Measurements from ENCODE around the gene LRG1.

LRG1 gene

DNA sequence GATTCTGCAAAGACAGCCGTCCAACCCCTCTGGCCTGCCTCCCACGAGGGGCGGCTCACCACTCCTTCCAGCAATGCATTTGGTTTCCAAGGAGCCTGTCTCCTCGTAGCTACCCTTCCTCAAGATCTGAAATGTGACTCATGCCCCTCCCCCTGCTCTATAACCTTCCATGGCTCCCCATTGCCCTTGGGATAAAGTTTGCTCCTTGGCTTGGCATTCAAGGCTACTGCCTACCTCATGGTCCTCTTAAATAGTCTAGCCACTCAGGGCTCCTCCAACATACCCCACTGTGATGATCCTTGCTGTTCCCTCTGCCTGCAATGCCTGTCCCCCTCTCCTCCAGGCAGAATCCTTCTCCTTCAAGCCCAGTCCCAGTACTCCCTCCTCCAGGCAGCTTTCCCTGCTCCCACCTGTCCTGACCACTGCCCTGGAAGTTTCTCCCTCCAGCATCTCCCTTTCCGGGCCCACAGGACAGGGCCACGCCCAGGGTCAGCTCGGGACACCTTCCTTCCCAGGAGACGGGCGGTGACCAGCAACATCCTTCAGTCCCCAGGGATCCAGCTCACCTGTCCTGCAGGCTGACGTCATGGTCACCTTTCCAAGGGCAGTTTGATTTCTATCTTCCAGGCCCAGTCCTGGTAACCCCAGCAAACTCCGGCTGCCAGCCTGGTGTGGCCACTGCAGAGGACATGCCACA, 38.9 kb upstream of the LRG1 start:
- POLR2A ChIA-PET: interaction anchor here (0.6 kb wide), 1 partner anchor 19 kb away, joined by 3 read pairs; no protein-coding TSS in a partner anchor
- Histone ChIP-seq H3K4me1 (ENCODE audit: control insufficient read depth, insufficient read depth, low read length) (peaks cover 4% of the 10 kb centered on the region), H3K4me3 (ENCODE audit: low read depth, low read length) (no peak overlapping the region), H3K36me3 (ENCODE audit: control insufficient read depth in 2 of 2, insufficient read depth in 1 of 2, low read length in 2 of 2) (no peaks in the 10 kb centered on the region), H3K27ac (ENCODE audit: extremely low read depth, low read depth, low read length) (no peak overlapping the region), H3K9me3 (ENCODE audit: control insufficient read depth, insufficient read depth, low read depth, low read length) (no peaks in the 10 kb centered on the region)
- CTCF ChIA-PET: interaction anchor here (0.6 to 3.7 kb wide), 4 partner anchors 12 to 213 kb away, joined by 3 to 46 read pairs (median 8); partner anchors contain the start of gene FEM1A
- no peak for TF ChIP-seq ZNF521 (tag by site-specific recombination; IDR thresholded peaks at IDR 0.05)
- TF ChIP-seq ZNF133 (tag by site-specific recombination; IDR thresholded peaks at IDR 0.05): no peak
- TF ChIP-seq ZFHX2 (tag by site-specific recombination; conservative IDR thresholded peaks at IDR 0.05): no peak
- peak; percentile 65 for TF ChIP-seq IKZF3 (tag by site-specific recombination; IDR thresholded peaks at IDR 0.05)
- TF ChIP-seq ZNF24 (tag by site-specific recombination; IDR thresholded peaks at IDR 0.05): 0 out of 2 replicates have a peak, but pooled peaks have one; percentile 28
- TF ChIP-seq REPIN1 (tag by site-specific recombination; IDR thresholded peaks at IDR 0.05; ENCODE audit: low read depth): no peak
- no peak for TF ChIP-seq ZNF76 (tag by site-specific recombination; IDR thresholded peaks at IDR 0.05; ENCODE audit: borderline replicate concordance, low read depth)
- 0 out of 2 replicates have a peak, but pooled peaks have one; percentile 30 for TF ChIP-seq ZBTB17 (tag by site-specific recombination; IDR thresholded peaks at IDR 0.05)
- TF ChIP-seq, protein P1, sequence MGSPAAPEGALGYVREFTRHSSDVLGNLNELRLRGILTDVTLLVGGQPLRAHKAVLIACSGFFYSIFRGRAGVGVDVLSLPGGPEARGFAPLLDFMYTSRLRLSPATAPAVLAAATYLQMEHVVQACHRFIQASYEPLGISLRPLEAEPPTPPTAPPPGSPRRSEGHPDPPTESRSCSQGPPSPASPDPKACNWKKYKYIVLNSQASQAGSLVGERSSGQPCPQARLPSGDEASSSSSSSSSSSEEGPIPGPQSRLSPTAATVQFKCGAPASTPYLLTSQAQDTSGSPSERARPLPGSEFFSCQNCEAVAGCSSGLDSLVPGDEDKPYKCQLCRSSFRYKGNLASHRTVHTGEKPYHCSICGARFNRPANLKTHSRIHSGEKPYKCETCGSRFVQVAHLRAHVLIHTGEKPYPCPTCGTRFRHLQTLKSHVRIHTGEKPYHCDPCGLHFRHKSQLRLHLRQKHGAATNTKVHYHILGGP (tag by site-specific recombination; IDR thresholded peaks at IDR 0.05): no peak
- TF ChIP-seq ZNF621 (tag by site-specific recombination; IDR thresholded peaks at IDR 0.05): no peak
- TF ChIP-seq GLI4 (tag by site-specific recombination; IDR thresholded peaks at IDR 0.05): peak; percentile 100
- TF ChIP-seq ZNF311 (tag by site-specific recombination; IDR thresholded peaks at IDR 0.05; ENCODE audit: borderline replicate concordance): no peak
- TF ChIP-seq ZNF146 (tag by site-specific recombination; IDR thresholded peaks at IDR 0.05): peak; percentile 25; the same call in 1 of the 2 replicates
- TF ChIP-seq SP3 (tag by site-specific recombination; IDR thresholded peaks at IDR 0.05): no peak
- TF ChIP-seq ZNF140 (tag by site-specific recombination; IDR thresholded peaks at IDR 0.05): no peak
- TF ChIP-seq, protein P2, sequence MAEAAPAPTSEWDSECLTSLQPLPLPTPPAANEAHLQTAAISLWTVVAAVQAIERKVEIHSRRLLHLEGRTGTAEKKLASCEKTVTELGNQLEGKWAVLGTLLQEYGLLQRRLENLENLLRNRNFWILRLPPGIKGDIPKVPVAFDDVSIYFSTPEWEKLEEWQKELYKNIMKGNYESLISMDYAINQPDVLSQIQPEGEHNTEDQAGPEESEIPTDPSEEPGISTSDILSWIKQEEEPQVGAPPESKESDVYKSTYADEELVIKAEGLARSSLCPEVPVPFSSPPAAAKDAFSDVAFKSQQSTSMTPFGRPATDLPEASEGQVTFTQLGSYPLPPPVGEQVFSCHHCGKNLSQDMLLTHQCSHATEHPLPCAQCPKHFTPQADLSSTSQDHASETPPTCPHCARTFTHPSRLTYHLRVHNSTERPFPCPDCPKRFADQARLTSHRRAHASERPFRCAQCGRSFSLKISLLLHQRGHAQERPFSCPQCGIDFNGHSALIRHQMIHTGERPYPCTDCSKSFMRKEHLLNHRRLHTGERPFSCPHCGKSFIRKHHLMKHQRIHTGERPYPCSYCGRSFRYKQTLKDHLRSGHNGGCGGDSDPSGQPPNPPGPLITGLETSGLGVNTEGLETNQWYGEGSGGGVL (tag by site-specific recombination; IDR thresholded peaks at IDR 0.05): no peak
- TF ChIP-seq KLF7 (tag by site-specific recombination; IDR thresholded peaks at IDR 0.05; ENCODE audit: borderline replicate concordance): no peak
- TF ChIP-seq ZNF433 (tag by site-specific recombination; IDR thresholded peaks at IDR 0.05; ENCODE audit: low read depth): no peak
- TF ChIP-seq ZNF132 (tag by site-specific recombination; IDR thresholded peaks at IDR 0.05; ENCODE audit: borderline replicate concordance): no peak
- TF ChIP-seq ZNF23 (tag by site-specific recombination; IDR thresholded peaks at IDR 0.05; ENCODE audit: borderline replicate concordance): no peak
- no peak for TF ChIP-seq EGR2 (tag by site-specific recombination; IDR thresholded peaks at IDR 0.05; ENCODE audit: low read depth)
- TF ChIP-seq KLF10 (tag by site-specific recombination; IDR thresholded peaks at IDR 0.05): no peak
- TF ChIP-seq ZNF223 (tag by site-specific recombination; IDR thresholded peaks at IDR 0.05): no peak
- TF ChIP-seq SP7 (tag by site-specific recombination; IDR thresholded peaks at IDR 0.05): 0 out of 2 replicates have a peak, but pooled peaks have one; percentile 27
- 0 out of 2 replicates have a peak, but pooled peaks have one; percentile 51 for TF ChIP-seq ZNF660 (tag by site-specific recombination; IDR thresholded peaks at IDR 0.05)
- TF ChIP-seq, protein P3, sequence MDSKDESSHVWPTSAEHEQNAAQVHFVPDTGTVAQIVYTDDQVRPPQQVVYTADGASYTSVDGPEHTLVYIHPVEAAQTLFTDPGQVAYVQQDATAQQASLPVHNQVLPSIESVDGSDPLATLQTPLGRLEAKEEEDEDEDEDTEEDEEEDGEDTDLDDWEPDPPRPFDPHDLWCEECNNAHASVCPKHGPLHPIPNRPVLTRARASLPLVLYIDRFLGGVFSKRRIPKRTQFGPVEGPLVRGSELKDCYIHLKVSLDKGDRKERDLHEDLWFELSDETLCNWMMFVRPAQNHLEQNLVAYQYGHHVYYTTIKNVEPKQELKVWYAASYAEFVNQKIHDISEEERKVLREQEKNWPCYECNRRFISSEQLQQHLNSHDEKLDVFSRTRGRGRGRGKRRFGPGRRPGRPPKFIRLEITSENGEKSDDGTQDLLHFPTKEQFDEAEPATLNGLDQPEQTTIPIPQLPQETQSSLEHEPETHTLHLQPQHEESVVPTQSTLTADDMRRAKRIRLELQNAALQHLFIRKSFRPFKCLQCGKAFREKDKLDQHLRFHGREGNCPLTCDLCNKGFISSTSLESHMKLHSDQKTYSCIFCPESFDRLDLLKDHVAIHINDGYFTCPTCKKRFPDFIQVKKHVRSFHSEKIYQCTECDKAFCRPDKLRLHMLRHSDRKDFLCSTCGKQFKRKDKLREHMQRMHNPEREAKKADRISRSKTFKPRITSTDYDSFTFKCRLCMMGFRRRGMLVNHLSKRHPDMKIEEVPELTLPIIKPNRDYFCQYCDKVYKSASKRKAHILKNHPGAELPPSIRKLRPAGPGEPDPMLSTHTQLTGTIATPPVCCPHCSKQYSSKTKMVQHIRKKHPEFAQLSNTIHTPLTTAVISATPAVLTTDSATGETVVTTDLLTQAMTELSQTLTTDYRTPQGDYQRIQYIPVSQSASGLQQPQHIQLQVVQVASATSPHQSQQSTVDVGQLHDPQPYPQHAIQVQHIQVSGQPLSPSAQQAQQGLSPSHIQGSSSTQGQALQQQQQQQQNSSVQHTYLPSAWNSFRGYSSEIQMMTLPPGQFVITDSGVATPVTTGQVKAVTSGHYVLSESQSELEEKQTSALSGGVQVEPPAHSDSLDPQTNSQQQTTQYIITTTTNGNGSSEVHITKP (tag by site-specific recombination; IDR thresholded peaks at IDR 0.05): no peak
- no peak for TF ChIP-seq ZNF175 (tag by site-specific recombination; IDR thresholded peaks at IDR 0.05)
- TF ChIP-seq ZNF426 (tag by site-specific recombination; IDR thresholded peaks at IDR 0.05): no peak
- TF ChIP-seq ZNF366 (tag by site-specific recombination; conservative IDR thresholded peaks at IDR 0.05): no peak
- peak; percentile 100 for TF ChIP-seq ZNF16 (tag by site-specific recombination; IDR thresholded peaks at IDR 0.05; ENCODE audit: low read depth)
- TF ChIP-seq ZBTB20 (tag by site-specific recombination; IDR thresholded peaks at IDR 0.05): no peak
